GM20431 (cell line): Measurements from ENCODE around the gene EPHA10.
"Not testable (repeated sequence)": the region's sequence is repeated elsewhere in the genome, so short reads cannot be mapped to it uniquely, and the experiment has no call there.

ENCODE experiments used
- in situ Hi-C: fragments of 300-500 bp; cut with MseI, MboI; formaldehyde crosslinking; loops from one replicate; pipeline ENCODE4 v1.15.0; 2020; ENCODE audit warnings: low sequenced_read_pairs; ENCODE audit not compliant: unreplicated experiment

EPHA10 gene

GRCh38 chr1:37776946-37777516, 12.1 kb upstream of the EPHA10 start:
- in situ Hi-C loops, result no loop called here

DNA sequence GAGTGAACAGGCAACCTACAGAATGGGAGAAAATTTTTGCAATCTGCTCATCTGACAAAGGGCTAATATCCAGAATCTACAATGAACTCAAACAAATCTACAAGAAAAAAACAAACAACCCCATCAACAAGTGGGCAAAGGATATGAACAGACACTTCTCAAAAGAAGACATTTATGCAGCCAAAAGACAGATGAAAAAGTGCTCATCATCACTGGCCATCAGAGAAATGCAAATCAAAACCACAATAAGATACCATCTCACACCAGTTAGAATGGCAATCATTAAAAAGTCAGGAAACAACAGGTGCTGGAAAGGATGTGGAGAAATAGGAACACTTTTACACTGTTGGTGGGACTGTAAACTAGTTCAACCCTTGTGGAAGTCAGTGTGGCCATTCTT, 6.5 kb upstream of the EPHA10 start:
- in situ Hi-C loops, result not testable (repeated sequence)

- in situ Hi-C loops, result no loop called here
Observed at GRCh38 chr1:37767488-37767887, 2.6 kb upstream of the EPHA10 start.

DNA sequence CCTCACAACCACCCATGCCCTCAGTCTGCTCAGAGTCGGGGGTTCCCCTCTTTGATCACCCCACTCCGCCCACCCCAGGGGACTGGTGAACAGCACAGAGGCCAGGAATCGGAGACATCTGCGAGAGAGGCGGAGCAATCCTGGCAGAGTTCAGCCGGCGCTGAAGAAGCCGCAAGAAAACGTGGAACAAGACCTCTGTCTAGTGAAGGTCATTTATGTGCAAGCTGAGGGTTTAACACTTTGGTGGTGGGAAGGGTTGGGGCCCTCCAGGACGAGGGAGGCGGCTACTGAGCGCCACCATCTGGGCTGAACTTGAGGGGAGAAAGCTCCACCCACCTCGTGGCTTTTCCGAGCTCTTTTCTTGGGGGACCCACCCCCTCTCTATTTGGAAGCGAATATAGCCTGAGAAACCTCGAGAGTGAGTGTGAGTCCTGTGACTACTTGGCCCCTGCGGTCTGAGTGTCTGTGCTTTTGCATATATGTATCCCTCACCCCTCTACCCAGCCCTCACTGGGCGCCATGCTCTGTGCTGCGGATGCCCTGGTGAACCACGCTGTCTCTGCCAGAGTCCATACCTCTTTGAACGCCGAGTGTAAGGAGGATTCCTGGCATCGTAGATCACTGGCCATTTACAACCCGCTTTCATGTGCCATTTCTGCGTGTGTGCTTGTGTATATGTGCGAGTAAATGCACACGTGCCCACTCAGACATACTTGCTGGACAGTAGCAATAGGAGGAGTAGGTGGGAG, 1.2 kb upstream of the EPHA10 start:
- in situ Hi-C loops, result no loop called here

DNA sequence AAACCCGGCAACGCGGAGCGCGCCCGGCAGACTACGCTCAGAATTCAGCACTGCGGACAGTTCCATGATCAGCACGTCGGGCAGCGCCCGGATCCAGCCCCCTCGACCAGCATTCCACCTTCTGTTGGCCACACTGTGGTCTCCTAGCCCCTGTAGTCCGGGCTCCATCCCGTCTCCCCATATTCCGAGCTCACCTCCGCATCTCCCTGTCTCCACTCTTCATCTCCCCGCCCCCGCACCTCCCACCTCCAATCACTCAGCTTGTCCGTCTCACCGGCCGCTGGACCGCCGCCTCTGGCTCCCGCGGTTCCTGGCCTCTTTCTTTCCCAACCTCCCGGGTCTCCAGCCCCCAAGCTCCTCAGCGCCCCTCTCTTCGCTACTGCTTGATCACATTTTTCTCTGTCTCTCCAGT, 500 bp downstream of the EPHA10 start:
- in situ Hi-C loops, result no loop called here

GRCh38 chr1:37763791-37764413, 1.0 kb downstream of the EPHA10 start:
- in situ Hi-C loops, result no loop called here

DNA sequence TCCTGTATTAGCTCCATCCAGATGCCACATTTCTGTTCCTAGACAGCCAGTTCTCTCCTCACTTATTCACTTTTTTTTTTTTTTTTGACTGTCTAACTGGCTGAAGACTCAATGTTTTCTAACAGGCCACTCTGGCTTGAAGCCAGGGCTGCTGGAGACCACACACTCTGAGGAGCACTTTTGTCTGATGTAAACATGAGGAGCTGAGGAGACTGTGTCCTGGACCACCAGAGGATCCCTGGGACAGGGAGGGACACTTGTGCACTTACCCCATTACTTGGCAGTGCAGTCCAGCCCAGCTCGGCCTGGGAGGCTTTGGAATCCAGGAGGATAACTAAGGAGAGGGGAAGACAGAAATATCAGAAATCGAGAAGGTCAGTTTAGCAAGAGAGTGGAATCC, 2.4 kb downstream of the EPHA10 start:
- in situ Hi-C loops, result no loop called here

DNA sequence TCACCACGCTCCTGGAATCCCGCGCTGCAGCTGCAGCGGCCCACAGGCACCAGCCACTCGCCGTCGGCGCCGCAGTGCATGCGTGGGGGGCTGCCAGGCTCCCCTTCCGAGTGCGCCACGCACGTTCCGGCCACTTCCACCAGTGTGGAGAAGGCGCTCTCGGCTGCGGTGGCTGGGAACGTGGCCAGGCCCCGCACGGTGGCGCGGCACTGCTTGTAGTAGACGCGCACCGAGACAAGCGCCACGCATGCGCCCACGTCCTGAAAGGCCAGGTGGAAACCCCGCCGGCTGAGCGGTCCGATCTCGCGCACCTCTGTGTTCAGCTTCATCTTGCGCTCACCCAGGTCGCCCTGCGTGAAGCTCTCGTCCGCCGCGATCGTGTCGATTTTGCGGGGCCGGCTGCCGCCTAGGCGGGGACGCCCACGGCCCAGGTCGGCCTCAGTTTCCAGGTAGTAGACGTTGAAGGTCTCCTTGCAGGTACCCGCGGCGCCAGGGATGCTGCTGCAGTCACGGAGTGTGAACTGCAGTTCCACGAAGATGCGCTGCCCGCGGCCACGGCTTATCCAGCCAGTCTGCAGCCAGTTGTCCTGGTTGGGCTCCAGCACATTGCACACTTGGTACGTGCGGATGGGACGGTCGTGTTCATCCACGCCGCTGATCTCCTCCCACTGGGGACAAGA, 3.4 kb downstream of the EPHA10 start:
- in situ Hi-C loops, result no loop called here

DNA sequence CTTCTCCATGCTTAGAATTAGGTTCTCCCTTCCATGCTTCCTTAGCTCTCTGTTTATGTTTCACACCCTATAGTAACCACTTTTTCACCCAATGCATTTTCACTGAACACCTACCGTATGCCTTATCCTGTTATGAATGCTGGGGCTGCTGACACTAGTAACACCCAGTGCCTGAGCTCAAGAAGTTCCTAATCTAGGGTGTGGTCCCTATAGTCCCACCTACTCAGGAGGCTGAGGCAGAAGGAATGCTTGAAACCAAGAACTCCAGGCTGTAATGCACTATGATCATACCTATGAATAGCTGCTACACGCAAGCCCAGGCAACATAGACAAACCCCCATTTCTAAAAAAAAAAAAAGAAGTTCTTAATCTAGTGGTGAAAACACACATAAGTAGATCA, 5.5 kb downstream of the EPHA10 start:
- in situ Hi-C loops, result no loop called here

- in situ Hi-C loops, result no loop called here
Observed at GRCh38 chr1:37755951-37756560, 8.9 kb downstream of the EPHA10 start.

GRCh38 chr1:37755290-37755689, 9.6 kb downstream of the EPHA10 start:
- in situ Hi-C loops, result no loop called here

DNA sequence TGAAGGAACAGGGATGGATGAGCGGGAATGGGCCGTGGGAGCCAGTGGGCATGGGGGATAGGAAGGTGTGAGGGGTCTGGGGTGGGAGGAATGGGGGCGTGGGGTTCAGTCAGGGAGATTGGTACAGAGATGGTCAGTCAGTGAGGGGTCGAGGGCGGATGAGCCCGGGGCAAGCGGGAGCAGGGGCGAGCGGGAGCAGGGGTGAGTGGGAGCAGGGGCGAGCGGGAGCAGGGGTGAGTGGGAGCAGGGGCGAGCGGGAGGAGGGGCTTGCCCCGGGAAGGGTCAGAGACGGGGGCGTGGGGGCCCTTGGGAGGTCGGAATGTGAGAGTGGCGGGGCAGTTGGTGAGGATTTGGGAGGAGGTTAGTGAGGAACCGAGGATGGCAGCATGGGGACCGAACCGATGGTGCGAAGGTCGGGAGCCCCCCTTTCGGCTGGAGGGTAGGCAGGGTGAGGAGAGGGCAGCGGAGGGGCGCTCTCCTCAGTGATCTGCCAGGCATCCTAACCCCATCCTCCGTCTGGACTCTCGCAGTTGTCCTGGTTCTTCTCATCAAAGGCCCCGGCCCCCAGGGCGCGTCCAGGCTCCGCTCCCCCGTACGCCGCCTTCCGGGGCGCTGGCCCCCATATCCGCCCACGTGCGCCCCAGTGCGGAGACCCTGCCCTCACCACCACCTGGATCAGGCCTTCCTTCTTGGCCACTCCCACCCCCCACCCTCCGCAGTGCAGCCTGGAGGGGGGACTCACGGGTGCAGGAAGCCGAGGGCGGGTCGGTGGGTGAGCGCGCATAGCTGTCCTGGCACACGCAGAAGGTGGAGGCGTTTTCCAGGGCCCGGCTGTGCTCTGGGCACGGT, 11.2 kb downstream of the EPHA10 start:
- in situ Hi-C loops, result no loop called here

- in situ Hi-C loops, result no loop called here
Observed at GRCh38 chr1:37752583-37753471, 12.1 kb downstream of the EPHA10 start.

- in situ Hi-C loops, result no loop called here
Observed at GRCh38 chr1:37752213-37752582, 12.7 kb downstream of the EPHA10 start.

GRCh38 chr1:37748565-37748964, 16.4 kb downstream of the EPHA10 start:
- in situ Hi-C loops, result no loop called here

GRCh38 chr1:37746806-37747205, 18.1 kb downstream of the EPHA10 start:
- in situ Hi-C loops, result no loop called here

GRCh38 chr1:37741662-37742061, 23.3 kb downstream of the EPHA10 start:
- in situ Hi-C loops, result no loop called here

GRCh38 chr1:37741130-37741529, 23.8 kb downstream of the EPHA10 start:
- in situ Hi-C loops, result no loop called here

GRCh38 chr1:37739222-37739621, 25.7 kb downstream of the EPHA10 start:
- in situ Hi-C loops, result no loop called here
